Neural crest cell (in vitro differentiated cells): ENCODE measurements around the gene AMOTL2. TPM values are rescaled to one million over a fixed set of nuclear protein-coding genes. Genes with fewer than 3 reads are reported as not detected.

Experiments
- DNase-seq: peaks from one replicate; pipeline ENCODE4 v3.0.0; 2021; ENCODE audit warnings: low read depth, mixed read lengths, low spot score
- H3K27ac Mint-ChIP-seq: one replicate; pipeline ENCODE4 v1.8.0; 2021; ENCODE audit warnings: mild to moderate bottlenecking, mixed read lengths; ENCODE audit not compliant: unreplicated experiment
- H3K27me3 Mint-ChIP-seq: 2 replicates; pipeline ENCODE4 v1.8.0; 2021; ENCODE audit warnings: low read depth, mild to moderate bottlenecking, mixed read lengths
- H3K36me3 Mint-ChIP-seq: 2 replicates; pipeline ENCODE4 v1.8.0; 2021; ENCODE audit warnings: low read depth, mild to moderate bottlenecking, mixed read lengths
- H3K4me1 Mint-ChIP-seq: 2 replicates; pipeline ENCODE4 v1.8.0; 2021; ENCODE audit warnings: mixed read lengths
- H3K4me3 Mint-ChIP-seq: one replicate; pipeline ENCODE4 v1.8.0; 2021; ENCODE audit warnings: mild to moderate bottlenecking, mixed read lengths
- H3K9me3 Mint-ChIP-seq: 2 replicates; pipeline ENCODE4 v1.8.0; 2021; ENCODE audit warnings: mixed read lengths
- CTCF ChIP-seq: fragments of 200-600 bp; sonication (generic); conservative IDR thresholded peaks from 2 replicates; pipeline ENCODE4 v1.5.0; 2021; ENCODE audit warnings: antibody characterized with exemption, mild to moderate bottlenecking
- total RNA-seq: library from RNA; stranded (reverse); gene quantifications from 2 replicates; pipeline ENCODE4 v1.2.1, GENCODE V29; 2021

AMOTL2 gene
- total RNA-seq, 1 donor from 2014 or later = 59.5 TPM

GRCh38 chr3:134330883-134331810, 43.1 kb downstream of the AMOTL2 start:
- no peaks in the 10 kb centered on the region for H3K36me3 Mint-ChIP-seq
- no peak overlapping the region for H3K4me3 Mint-ChIP-seq
- H3K27ac Mint-ChIP-seq = no peak overlapping the region
- no peak for DNase-seq
- no peaks in the 10 kb centered on the region for H3K27me3 Mint-ChIP-seq
- peaks cover 8% of the 10 kb centered on the region for H3K4me1 Mint-ChIP-seq
- H3K9me3 Mint-ChIP-seq = no peaks in the 10 kb centered on the region
- no peak for TF ChIP-seq CTCF

- Mint-ChIP-seq H3K4me3 (no peak overlapping the region), H3K9me3 (no peaks in the 10 kb centered on the region)
These were observed 45.4 kb downstream of the AMOTL2 start for GRCh38 chr3:134328846-134329245.

GRCh38 chr3:134328147-134328591, 46.1 kb downstream of the AMOTL2 start:
- no peak for TF ChIP-seq CTCF
- H3K4me1 Mint-ChIP-seq = peaks cover 2% of the 10 kb centered on the region
- no peaks in the 10 kb centered on the region for H3K9me3 Mint-ChIP-seq
- no peaks in the 10 kb centered on the region for H3K36me3 Mint-ChIP-seq
- no peak overlapping the region for H3K4me3 Mint-ChIP-seq
- H3K27me3 Mint-ChIP-seq = no peaks in the 10 kb centered on the region
- no peak for DNase-seq
- H3K27ac Mint-ChIP-seq = no peak overlapping the region

More at GRCh38 chr3:134328846-134329245, 45.4 kb downstream of the AMOTL2 start:
- no peak for TF ChIP-seq CTCF
- DNase-seq = no peak
- Mint-ChIP-seq H3K36me3 (no peaks in the 10 kb centered on the region), H3K4me1 (peaks cover 8% of the 10 kb centered on the region), H3K27me3 (no peaks in the 10 kb centered on the region), H3K27ac (no peak overlapping the region)

GRCh38 chr3:134327594-134327975, 46.7 kb downstream of the AMOTL2 start:
- H3K27me3 Mint-ChIP-seq = no peaks in the 10 kb centered on the region
- no peaks in the 10 kb centered on the region for H3K4me1 Mint-ChIP-seq
- no peaks in the 10 kb centered on the region for H3K9me3 Mint-ChIP-seq
- TF ChIP-seq CTCF = no peak
- no peaks in the 10 kb centered on the region for H3K36me3 Mint-ChIP-seq
- H3K4me3 Mint-ChIP-seq = no peak overlapping the region
- H3K27ac Mint-ChIP-seq = no peak overlapping the region
- no peak for DNase-seq

GRCh38 chr3:134326760-134327593, 47.3 kb downstream of the AMOTL2 start:
- no peak for DNase-seq
- Mint-ChIP-seq H3K9me3 (no peaks in the 10 kb centered on the region), H3K27ac (no peak overlapping the region), H3K4me1 (no peaks in the 10 kb centered on the region), H3K27me3 (no peaks in the 10 kb centered on the region), H3K4me3 (no peak overlapping the region), H3K36me3 (no peaks in the 10 kb centered on the region)
- TF ChIP-seq CTCF = no peak
